ENCODE measurements around the gene MAP7D3.

MAP7D3 gene

DNA sequence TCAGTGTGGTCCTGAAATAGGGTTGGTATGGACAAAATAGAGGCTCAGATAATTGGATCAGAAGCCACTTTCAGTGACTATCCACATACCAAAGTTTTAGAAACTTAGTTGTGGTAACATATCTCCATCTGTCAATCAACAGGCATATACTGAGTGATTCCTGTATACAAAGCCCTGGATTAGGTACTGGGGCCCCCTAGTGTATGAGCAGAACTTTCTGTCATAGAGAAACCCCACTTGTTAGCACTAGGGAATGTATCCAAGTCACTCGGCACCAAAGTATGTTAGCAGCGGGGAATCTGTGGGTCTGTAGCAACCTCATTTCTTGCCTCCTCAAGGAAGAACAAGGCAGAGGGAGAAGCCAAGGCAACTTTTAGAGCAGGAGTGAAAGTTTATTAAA is 50.7 kb downstream of the MAP7D3 start:
- no peak overlapping the region for H3K18ac ChIP-seq (ENCODE audit: low read length)
- DNase-seq (ENCODE audit: low spot score): no peak
- no peak overlapping the region for H2AK5ac ChIP-seq (ENCODE audit: low read depth, low read length)
- peaks cover 0 to 2% of the 10 kb centered on the region in 2 donors for H3K4me1 ChIP-seq (ENCODE audit: control insufficient read depth in 2 of 2, insufficient read depth in 1 of 2, low read depth in 1 of 2, low read length in 2 of 2)
- no peak overlapping the region for H3K23ac ChIP-seq (ENCODE audit: low read depth, low read length, poor library complexity)
- H2BK5ac ChIP-seq (ENCODE audit: low read length): no peak overlapping the region
- H3K27ac ChIP-seq (replicated peaks; ENCODE audit: low read length): no peak overlapping the region
- H3K4me2 ChIP-seq (ENCODE audit: insufficient read depth, low read length, poor library complexity, severe bottlenecking): no peak overlapping the region
- H3K4me3 ChIP-seq (ENCODE audit: low read length in 2 of 2): no peak overlapping the region
- H3K14ac ChIP-seq (ENCODE audit: low read length): no peak overlapping the region
- peaks cover 2% of the 10 kb centered on the region for H3K79me1 ChIP-seq (ENCODE audit: low read depth, low read length)
- no peaks in the 10 kb centered on the region for H3K36me3 ChIP-seq (replicated peaks in 1 of 2; ENCODE audit: control insufficient read depth in 2 of 2, insufficient read depth in 2 of 2, low read length in 2 of 2)
- no peak overlapping the region for H2BK12ac ChIP-seq (ENCODE audit: low read length)
- H2AFZ ChIP-seq (ENCODE audit: low read length): no peak overlapping the region
- WGBS, 2 donors (ENCODE audit: extremely low coverage in 2 of 2, insufficient read length in 2 of 2, insufficient replicate concordance in 1 of 2): no CpG with 5 or more reads among the region's 2 CpGs
- no peak overlapping the region for H4K8ac ChIP-seq (ENCODE audit: low read depth, low read length)
- no peaks in the 10 kb centered on the region for H3K27me3 ChIP-seq (ENCODE audit: control insufficient read depth in 3 of 3, insufficient read depth in 3 of 3, low read depth in 1 of 3, low read length in 3 of 3)
- H2BK120ac ChIP-seq (ENCODE audit: low read depth, low read length): no peak overlapping the region
- H3K9ac ChIP-seq (ENCODE audit: low read depth, low read length, poor library complexity): no peak overlapping the region
- no peak overlapping the region for H2BK15ac ChIP-seq (ENCODE audit: low read length)
- no peaks in the 10 kb centered on the region for H3K9me3 ChIP-seq (replicated peaks in 1 of 2; ENCODE audit: control insufficient read depth in 2 of 2, insufficient read depth in 1 of 2, low read depth in 1 of 2, low read length in 2 of 2)
- H3K4ac ChIP-seq (ENCODE audit: low read length): no peak overlapping the region
- H4K91ac ChIP-seq (ENCODE audit: low read depth, low read length, poor library complexity): no peak overlapping the region

DNA sequence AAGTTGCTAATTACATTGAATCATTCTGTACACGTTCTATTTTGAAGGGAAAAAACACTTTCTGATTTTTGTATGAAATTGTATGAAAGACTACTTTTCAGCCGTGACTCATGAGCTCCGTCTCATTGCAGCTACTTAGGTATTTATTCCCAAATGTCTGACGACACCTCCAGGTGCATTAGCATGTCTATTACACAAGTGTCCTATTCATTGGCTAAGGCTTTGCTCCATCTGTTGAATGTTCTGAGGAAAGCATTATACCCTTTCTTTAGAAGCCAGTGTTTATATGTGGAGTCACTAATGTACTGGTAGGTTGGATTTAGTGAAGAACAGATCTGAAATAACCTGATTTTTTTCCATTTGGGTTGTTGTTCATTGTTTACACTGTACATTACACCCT is 51.8 kb downstream of the MAP7D3 start:
- Histone ChIP-seq H2AK5ac (ENCODE audit: low read depth, low read length) (no peak overlapping the region), H3K27me3 (ENCODE audit: control insufficient read depth in 3 of 3, insufficient read depth in 3 of 3, low read depth in 1 of 3, low read length in 3 of 3) (no peaks in the 10 kb centered on the region), H2BK5ac (ENCODE audit: low read length) (no peak overlapping the region), H3K4ac (ENCODE audit: low read length) (no peak overlapping the region), H4K91ac (ENCODE audit: low read depth, low read length, poor library complexity) (no peak overlapping the region), H3K4me2 (ENCODE audit: insufficient read depth, low read length, poor library complexity, severe bottlenecking) (no peak overlapping the region), H3K79me1 (ENCODE audit: low read depth, low read length) (peaks cover 2% of the 10 kb centered on the region), H3K4me3 (ENCODE audit: low read length in 2 of 2) (no peak overlapping the region), H2BK12ac (ENCODE audit: low read length) (no peak overlapping the region), H3K27ac (replicated peaks; ENCODE audit: low read length) (no peak overlapping the region), H2AFZ (ENCODE audit: low read length) (no peak overlapping the region), H3K14ac (ENCODE audit: low read length) (no peak overlapping the region), H3K18ac (ENCODE audit: low read length) (no peak overlapping the region), H3K4me1 (ENCODE audit: control insufficient read depth in 2 of 2, insufficient read depth in 1 of 2, low read depth in 1 of 2, low read length in 2 of 2) (peaks cover 0 to 2% of the 10 kb centered on the region in 2 donors), H3K36me3 (replicated peaks in 1 of 2; ENCODE audit: control insufficient read depth in 2 of 2, insufficient read depth in 2 of 2, low read length in 2 of 2) (no peaks in the 10 kb centered on the region), H2BK120ac (ENCODE audit: low read depth, low read length) (no peak overlapping the region), H4K8ac (ENCODE audit: low read depth, low read length) (no peak overlapping the region), H3K9me3 (replicated peaks in 1 of 2; ENCODE audit: control insufficient read depth in 2 of 2, insufficient read depth in 1 of 2, low read depth in 1 of 2, low read length in 2 of 2) (no peaks in the 10 kb centered on the region), H3K9ac (ENCODE audit: low read depth, low read length, poor library complexity) (no peak overlapping the region), H3K23ac (ENCODE audit: low read depth, low read length, poor library complexity) (no peak overlapping the region), H2BK15ac (ENCODE audit: low read length) (no peak overlapping the region)
- DNase-seq (ENCODE audit: low spot score): no peak
- WGBS, 2 donors (ENCODE audit: extremely low coverage in 2 of 2, insufficient read length in 2 of 2, insufficient replicate concordance in 1 of 2): no CpG with 5 or more reads among the region's 4 CpGs

DNA sequence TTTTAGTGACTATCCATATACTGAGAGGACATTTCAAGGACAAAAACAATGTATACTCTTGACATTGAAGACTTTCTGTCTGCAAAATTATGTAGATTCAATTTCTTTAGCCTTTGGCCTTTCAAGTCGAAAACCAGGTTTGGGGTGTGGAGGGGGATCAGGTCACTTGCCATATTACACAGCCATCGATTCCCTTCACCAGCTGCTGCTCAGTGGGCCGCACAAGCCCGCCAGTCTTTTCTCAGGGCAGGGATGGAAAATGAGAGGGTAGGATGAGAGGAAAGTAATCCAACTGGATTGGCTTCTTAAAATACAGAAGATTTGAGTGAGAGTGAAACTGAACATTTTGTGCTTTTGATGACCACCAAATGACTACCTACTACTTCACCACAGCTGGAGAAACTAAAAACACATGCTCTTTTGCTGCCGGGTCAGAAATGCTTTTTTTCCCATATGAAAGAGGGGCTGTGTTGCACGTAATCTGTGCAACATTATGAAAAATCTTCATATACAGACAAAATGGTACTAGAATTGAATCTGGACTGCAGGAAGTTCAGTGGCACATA is 52.4 kb downstream of the MAP7D3 start:
- H2BK5ac ChIP-seq (ENCODE audit: low read length): no peak overlapping the region
- no peak overlapping the region for H2BK15ac ChIP-seq (ENCODE audit: low read length)
- H3K23ac ChIP-seq (ENCODE audit: low read depth, low read length, poor library complexity): no peak overlapping the region
- WGBS, 2 donors (ENCODE audit: extremely low coverage in 2 of 2, insufficient read length in 2 of 2, insufficient replicate concordance in 1 of 2): no CpG with 5 or more reads among the region's 6 CpGs
- H3K27me3 ChIP-seq (ENCODE audit: control insufficient read depth in 3 of 3, insufficient read depth in 3 of 3, low read depth in 1 of 3, low read length in 3 of 3): no peaks in the 10 kb centered on the region
- no peak overlapping the region for H3K9ac ChIP-seq (ENCODE audit: low read depth, low read length, poor library complexity)
- H3K4me3 ChIP-seq (ENCODE audit: low read length in 2 of 2): no peak overlapping the region
- no peak overlapping the region for H2AFZ ChIP-seq (ENCODE audit: low read length)
- no peak overlapping the region for H4K8ac ChIP-seq (ENCODE audit: low read depth, low read length)
- H3K27ac ChIP-seq (replicated peaks; ENCODE audit: low read length): no peak overlapping the region
- H3K36me3 ChIP-seq (replicated peaks in 1 of 2; ENCODE audit: control insufficient read depth in 2 of 2, insufficient read depth in 2 of 2, low read length in 2 of 2): no peaks in the 10 kb centered on the region
- H3K14ac ChIP-seq (ENCODE audit: low read length): no peak overlapping the region
- H3K4ac ChIP-seq (ENCODE audit: low read length): no peak overlapping the region
- no peak overlapping the region for H2BK12ac ChIP-seq (ENCODE audit: low read length)
- H2BK120ac ChIP-seq (ENCODE audit: low read depth, low read length): no peak overlapping the region
- no peak for DNase-seq (ENCODE audit: low spot score)
- no peaks in the 10 kb centered on the region for H3K9me3 ChIP-seq (replicated peaks in 1 of 2; ENCODE audit: control insufficient read depth in 2 of 2, insufficient read depth in 1 of 2, low read depth in 1 of 2, low read length in 2 of 2)
- no peak overlapping the region for H2AK5ac ChIP-seq (ENCODE audit: low read depth, low read length)
- H3K4me2 ChIP-seq (ENCODE audit: insufficient read depth, low read length, poor library complexity, severe bottlenecking): no peak overlapping the region
- no peak overlapping the region for H3K18ac ChIP-seq (ENCODE audit: low read length)
- no peak overlapping the region for H4K91ac ChIP-seq (ENCODE audit: low read depth, low read length, poor library complexity)
- peaks cover 0 to 2% of the 10 kb centered on the region in 2 donors for H3K4me1 ChIP-seq (ENCODE audit: control insufficient read depth in 2 of 2, insufficient read depth in 1 of 2, low read depth in 1 of 2, low read length in 2 of 2)
- H3K79me1 ChIP-seq (ENCODE audit: low read depth, low read length): peaks cover 2% of the 10 kb centered on the region

DNA sequence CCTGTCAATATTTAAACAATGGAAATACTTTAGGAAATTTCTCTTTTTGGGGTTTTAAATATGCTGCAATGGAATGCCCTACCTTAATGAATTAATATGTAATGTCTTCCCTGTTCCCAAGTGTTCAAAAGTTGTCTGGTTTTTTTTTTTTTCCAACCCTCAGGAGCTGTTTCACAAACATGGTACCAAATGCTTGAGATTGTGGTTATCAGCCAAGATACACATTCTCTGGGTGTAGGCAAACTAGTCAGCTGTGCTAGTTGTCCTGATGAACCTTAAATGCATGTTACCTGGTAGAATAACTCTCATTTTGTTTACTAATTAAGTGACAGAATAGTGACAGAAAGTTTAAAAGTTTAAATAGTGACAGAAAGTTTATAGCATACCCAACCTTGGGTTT is 53.2 kb downstream of the MAP7D3 start:
- H3K79me1 ChIP-seq (ENCODE audit: low read depth, low read length): peaks cover 2% of the 10 kb centered on the region
- peaks cover 0 to 2% of the 10 kb centered on the region in 2 donors for H3K4me1 ChIP-seq (ENCODE audit: control insufficient read depth in 2 of 2, insufficient read depth in 1 of 2, low read depth in 1 of 2, low read length in 2 of 2)
- no peak for DNase-seq (ENCODE audit: low spot score)
- H2BK12ac ChIP-seq (ENCODE audit: low read length): no peak overlapping the region
- H2BK15ac ChIP-seq (ENCODE audit: low read length): no peak overlapping the region
- no peak overlapping the region for H2BK120ac ChIP-seq (ENCODE audit: low read depth, low read length)
- no peak overlapping the region for H2AK5ac ChIP-seq (ENCODE audit: low read depth, low read length)
- no peak overlapping the region for H3K4me3 ChIP-seq (ENCODE audit: low read length in 2 of 2)
- H3K4ac ChIP-seq (ENCODE audit: low read length): no peak overlapping the region
- no peaks in the 10 kb centered on the region for H3K27me3 ChIP-seq (ENCODE audit: control insufficient read depth in 3 of 3, insufficient read depth in 3 of 3, low read depth in 1 of 3, low read length in 3 of 3)
- no peak overlapping the region for H4K91ac ChIP-seq (ENCODE audit: low read depth, low read length, poor library complexity)
- no peak overlapping the region for H3K4me2 ChIP-seq (ENCODE audit: insufficient read depth, low read length, poor library complexity, severe bottlenecking)
- H3K9ac ChIP-seq (ENCODE audit: low read depth, low read length, poor library complexity): no peak overlapping the region
- no peaks in the 10 kb centered on the region for H3K36me3 ChIP-seq (replicated peaks in 1 of 2; ENCODE audit: control insufficient read depth in 2 of 2, insufficient read depth in 2 of 2, low read length in 2 of 2)
- no peaks in the 10 kb centered on the region for H3K9me3 ChIP-seq (replicated peaks in 1 of 2; ENCODE audit: control insufficient read depth in 2 of 2, insufficient read depth in 1 of 2, low read depth in 1 of 2, low read length in 2 of 2)
- no peak overlapping the region for H2AFZ ChIP-seq (ENCODE audit: low read length)
- H3K23ac ChIP-seq (ENCODE audit: low read depth, low read length, poor library complexity): no peak overlapping the region
- no peak overlapping the region for H3K27ac ChIP-seq (replicated peaks; ENCODE audit: low read length)
- H3K14ac ChIP-seq (ENCODE audit: low read length): no peak overlapping the region
- no peak overlapping the region for H2BK5ac ChIP-seq (ENCODE audit: low read length)
- H4K8ac ChIP-seq (ENCODE audit: low read depth, low read length): no peak overlapping the region
- no peak overlapping the region for H3K18ac ChIP-seq (ENCODE audit: low read length)
